Endometrial microvascular endothelial cells (primary cell): Measurements from ENCODE around the gene RBM23. TPM values are rescaled to one million over a fixed set of nuclear protein-coding genes. Genes with fewer than 3 reads are reported as not detected.
"Not testable (repeated sequence)": the region's sequence is repeated elsewhere in the genome, so short reads cannot be mapped to it uniquely, and the experiment has no call there.

Source experiments
- in situ Hi-C: cut with HindIII; loops from 2 replicates; pipeline ENCODE4 v1.10.0; 2017; ENCODE audit warnings: low sequenced_read_pairs, low pct_unique_long_range_greater_than_20kb; ENCODE audit errors: inconsistent ontology term
- total RNA-seq: library from RNA; depleted of rRNA; stranded (reverse); fragments of >200 nt; gene quantifications from one replicate; pipeline ENCODE4 v1.2.3, GENCODE V29; 2015; ENCODE audit errors: inconsistent ontology term

RBM23 gene
- total RNA-seq, 1 donor from 2014 or later = 112 TPM

- in situ Hi-C loops = no loop called here
These were observed 46.0 kb downstream of the RBM23 start for GRCh38 chr14:22872833-22873520.

- in situ Hi-C loops = no loop called here
These were observed 46.7 kb downstream of the RBM23 start for GRCh38 chr14:22872033-22872832.

GRCh38 chr14:22871224-22872032, 47.5 kb downstream of the RBM23 start, which contains the start of gene LRP10:
Gene LRP10, plus strand, starts transcription at chr14:22871740. Its CDS starts 564 bp downstream, at chr14:22872304.
- in situ Hi-C loops = no loop called here

GRCh38 chr14:22870811-22871223, 48.1 kb downstream of the RBM23 start:
- in situ Hi-C loops = no loop called here

- in situ Hi-C loops = no loop called here
These were observed 52.1 kb downstream of the RBM23 start for GRCh38 chr14:22866874-22867273.

GRCh38 chr14:22865424-22866405, 53.2 kb downstream of the RBM23 start:
- in situ Hi-C loops = no loop called here

- in situ Hi-C loops = no loop called here
These were observed 54.0 kb downstream of the RBM23 start for GRCh38 chr14:22864979-22865378.

GRCh38 chr14:22861651-22862050, 57.3 kb downstream of the RBM23 start:
- in situ Hi-C loops = no loop called here

- in situ Hi-C loops = not testable (repeated sequence)
These were observed 58.6 kb downstream of the RBM23 start for GRCh38 chr14:22860377-22860776.

- in situ Hi-C loops = no loop called here
These were observed 62.5 kb downstream of the RBM23 start for GRCh38 chr14:22856428-22856827.

GRCh38 chr14:22854963-22855724, 63.8 kb downstream of the RBM23 start:
- in situ Hi-C loops = no loop called here

- in situ Hi-C loops = not testable (repeated sequence)
These were observed 64.7 kb downstream of the RBM23 start for GRCh38 chr14:22854296-22854695.

- in situ Hi-C loops = no loop called here
These were observed 65.8 kb downstream of the RBM23 start for GRCh38 chr14:22852940-22853767.

GRCh38 chr14:22852599-22852939, 66.4 kb downstream of the RBM23 start:
- in situ Hi-C loops = no loop called here

GRCh38 chr14:22852178-22852577, 66.8 kb downstream of the RBM23 start:
- in situ Hi-C loops = not testable (repeated sequence)

- in situ Hi-C loops = no loop called here
These were observed 67.8 kb downstream of the RBM23 start for GRCh38 chr14:22850944-22851764.
